Posterior vena cava (tissue), 2 donors: ENCODE measurements around the gene ZDHHC20. TPM values are rescaled to one million over a fixed set of nuclear protein-coding genes. Genes with fewer than 3 reads are reported as not detected.
"Not testable (repeated sequence)": the region's sequence is repeated elsewhere in the genome, so short reads cannot be mapped to it uniquely, and the experiment has no call there.

Experiments used
- DNase-seq: peaks from one replicate; pipeline ENCODE4 v3.0.0-alpha.2; 2020; ENCODE audit warnings: low spot score
- intact Hi-C, 2 donors: fragments of 100-400 bp; cut with DNase I; formaldehyde crosslinking; loops; one replicate each; pipeline versions ENCODE4 v1.14.1 to v1.14.2; 2022 to 2023
- total RNA-seq, 2 donors: library from RNA; stranded (reverse); fragmentation: NEBNext Ultra II Directional; extraction: Animal tissue kit (Norgen Biotek cat#: 25700); gene quantifications; one replicate each; pipeline ENCODE4 v1.2.1, GENCODE V29; 2021
- donor health status: DM: yes; HTN: yes; CAD: no.
- donor health status: DM: yes; HTN: yes; CAD: no.

ZDHHC20 gene
- total RNA-seq, 2 donors from 2014 or later: 57.6 to 60.4 TPM

GRCh38 chr13:21445759-21446158 is 13.3 kb downstream of the ZDHHC20 start:
- no peak for DNase-seq
- intact Hi-C loops: no loop called here

- intact Hi-C loops: no loop called here
- no peak for DNase-seq
Observed at GRCh38 chr13:21443171-21443570, 15.9 kb downstream of the ZDHHC20 start.

GRCh38 chr13:21436582-21436981 is 22.5 kb downstream of the ZDHHC20 start:
- intact Hi-C loops: no loop called here

GRCh38 chr13:21435687-21436151 is 23.4 kb downstream of the ZDHHC20 start:
- peak; percentile 84 for DNase-seq

More at GRCh38 chr13:21436582-21436981, 22.5 kb downstream of the ZDHHC20 start:
- no peak for DNase-seq

GRCh38 chr13:21435231-21435630 is 23.9 kb downstream of the ZDHHC20 start:
- DNase-seq: no peak
- intact Hi-C loops: no loop called here

More at GRCh38 chr13:21435687-21436151, 23.4 kb downstream of the ZDHHC20 start:
- intact Hi-C loops: no loop called here

- no peak for DNase-seq
- intact Hi-C loops: no loop called here
Observed at GRCh38 chr13:21434588-21434987, 24.5 kb downstream of the ZDHHC20 start.

- intact Hi-C loops: no loop called here
- DNase-seq: no peak
Observed at GRCh38 chr13:21429211-21429610, 29.9 kb downstream of the ZDHHC20 start.

GRCh38 chr13:21427741-21428140 is 31.4 kb downstream of the ZDHHC20 start:
- no peak for DNase-seq
- intact Hi-C loops: no loop called here

- DNase-seq: no peak
- intact Hi-C loops: no loop called here
Observed at GRCh38 chr13:21426238-21426637, 32.9 kb downstream of the ZDHHC20 start.

- intact Hi-C loops: no loop called here
Observed at GRCh38 chr13:21420706-21421105, 38.4 kb downstream of the ZDHHC20 start.

GRCh38 chr13:21413013-21413412 is 46.1 kb downstream of the ZDHHC20 start:
- DNase-seq: no peak
- intact Hi-C loops: no loop called here

More at GRCh38 chr13:21420706-21421105, 38.4 kb downstream of the ZDHHC20 start:
- DNase-seq: no peak

- intact Hi-C loops, DNase-seq: not testable (repeated sequence)
Observed at GRCh38 chr13:21410453-21410852, 48.6 kb downstream of the ZDHHC20 start.

- DNase-seq: no peak
- intact Hi-C loops: no loop called here
Observed at GRCh38 chr13:21405309-21405708, 53.8 kb downstream of the ZDHHC20 start.

GRCh38 chr13:21402586-21403307 is 56.4 kb downstream of the ZDHHC20 start:
- intact Hi-C loops: no loop called here
- no peak for DNase-seq

GRCh38 chr13:21399741-21400140 is 59.4 kb downstream of the ZDHHC20 start:
- DNase-seq: no peak
- intact Hi-C loops: no loop called here

GRCh38 chr13:21395953-21396352 is 63.1 kb downstream of the ZDHHC20 start:
- intact Hi-C loops: no loop called here
- DNase-seq: no peak

GRCh38 chr13:21389124-21389523 is 70.0 kb downstream of the ZDHHC20 start:
- DNase-seq: no peak
- intact Hi-C loops: no loop called here

GRCh38 chr13:21385710-21386109 is 73.4 kb downstream of the ZDHHC20 start:
- intact Hi-C loops: no loop called here
- no peak for DNase-seq

- no peak for DNase-seq
- intact Hi-C loops: no loop called here
Observed at GRCh38 chr13:21383090-21383489, 76.0 kb downstream of the ZDHHC20 start.

- intact Hi-C loops, DNase-seq: not testable (repeated sequence)
Observed at GRCh38 chr13:21376998-21377985, 81.8 kb downstream of the ZDHHC20 start.
